Lung (tissue), 12 donors: ENCODE data around the gene ACOD1. TPM values are rescaled to one million over a fixed set of nuclear protein-coding genes. Genes with fewer than 3 reads are reported as not detected.
A peak's percentile ranks its signal among the peaks of the same experiment; 100 is the strongest.

ENCODE experiments used
- ATAC-seq: fragments of 200-7000 bp; cut with Tn5 transposase; one replicate; pipeline ENCODE4 v1.9.1; 2020; ENCODE audit warnings: moderate number of reproducible peaks; ENCODE audit not compliant: insufficient read depth, low FRiP score
- DNase-seq, 3 donors: peaks; one replicate each; pipeline ENCODE4 v3.0.0-alpha.2; 2013 to 2017
- H3K27ac ChIP-seq, 2 donors: one replicate each; pipeline ENCODE4 v1.5.1; 2013; ENCODE audit warnings: mild to moderate bottlenecking in 2 of 2, moderate library complexity in 2 of 2, control low read depth in 1 of 2, inconsistent platforms in 1 of 2, low read depth in 1 of 2, low read length in 1 of 2
- H3K27me3 ChIP-seq, 3 donors: one replicate each; pipeline ENCODE4 v1.5.1; 2013; ENCODE audit warnings: low read length in 2 of 3; ENCODE audit not compliant: control insufficient read depth in 3 of 3, insufficient read depth in 3 of 3
- H3K36me3 ChIP-seq, 4 donors: one replicate each; pipeline ENCODE4 v1.5.1; 2013; ENCODE audit warnings: low read length in 4 of 4, mild to moderate bottlenecking in 1 of 4, moderate library complexity in 1 of 4; ENCODE audit not compliant: control insufficient read depth in 4 of 4, insufficient read depth in 4 of 4
- H3K4me1 ChIP-seq, 5 donors: one replicate each; pipeline ENCODE4 v1.5.1; 2013; ENCODE audit warnings: low read length in 5 of 5, mild to moderate bottlenecking in 2 of 5, moderate library complexity in 1 of 5; ENCODE audit not compliant: control insufficient read depth in 5 of 5, insufficient read depth in 5 of 5
- H3K4me3 ChIP-seq: one replicate; pipeline ENCODE4 v1.5.1; 2013; ENCODE audit warnings: mild to moderate bottlenecking, control low read depth, moderate library complexity
- H3K9ac ChIP-seq, 2 donors: one replicate each; pipeline ENCODE4 v1.5.1; 2013; ENCODE audit warnings: low read length in 2 of 2, control low read depth in 1 of 2; ENCODE audit not compliant: insufficient read depth in 1 of 2
- H3K9me3 ChIP-seq, 4 donors: one replicate each; pipeline ENCODE4 v1.5.1; 2013; ENCODE audit warnings: low read length in 3 of 4, mild to moderate bottlenecking in 1 of 4, moderate library complexity in 1 of 4; ENCODE audit not compliant: control insufficient read depth in 4 of 4, insufficient read depth in 3 of 4
- CTCF ChIP-seq: IDR thresholded peaks from 2 replicates; pipeline ENCODE4 v1.5.1; 2012; ENCODE audit warnings: mild to moderate bottlenecking; ENCODE audit errors: control extremely low read depth, extremely low read depth
- WGBS, 2 donors: extraction: QIAGEN DNeasy Blood & Tissue Kit; methylation state at CpG; one replicate each; pipeline ENCODE4 v1.1.7; 2013; 5-methylcytosine and 5-hydroxymethylcytosine counted together
- polyA plus RNA-seq, 2 donors: library from polyadenylated mRNA; stranded (reverse); fragments of 200-250 nt; gene quantifications; one replicate each; pipeline ENCODE4 v1.2.1, GENCODE V29; 2013
- total RNA-seq, 2 donors: library from RNA; depleted of rRNA in 1 of 2; stranded (reverse); fragments of >200 nt in 1 of 2; gene quantifications; one replicate each; pipeline ENCODE4 v1.2.1, GENCODE V29; 2014 to 2021
- donor health status: control.
- donor health status: control.
- donor health status: Bipolar disorder and iron deficiency.
- donor health status: healthy.
- donor health status: DM: yes; HTN: yes; CAD: no.

The ACOD1 gene
- total and polyA plus RNA-seq, 4 donors: 0.10 to 11.0 TPM; not detected in 2

- Histone ChIP-seq H3K36me3 (no peaks in the 10 kb centered on the region), H3K27me3 (no peaks in the 10 kb centered on the region), H3K4me3 (no peak overlapping the region), H3K9me3 (peaks cover 0 to 1% (median 0%) of the 10 kb centered on the region in 4 donors), H3K9ac (no peak overlapping the region), H3K4me1 (no peaks in the 10 kb centered on the region), H3K27ac (no peak overlapping the region)
- WGBS, 2 donors: 69 to 80% methylated on average over 2 of the region's 2 CpGs
- DNase-seq (no peak), ATAC-seq (no peak)
- no peak for TF ChIP-seq CTCF
Measured at GRCh38 chr13:76936763-76937162, 11.5 kb upstream of the ACOD1 start.

DNA sequence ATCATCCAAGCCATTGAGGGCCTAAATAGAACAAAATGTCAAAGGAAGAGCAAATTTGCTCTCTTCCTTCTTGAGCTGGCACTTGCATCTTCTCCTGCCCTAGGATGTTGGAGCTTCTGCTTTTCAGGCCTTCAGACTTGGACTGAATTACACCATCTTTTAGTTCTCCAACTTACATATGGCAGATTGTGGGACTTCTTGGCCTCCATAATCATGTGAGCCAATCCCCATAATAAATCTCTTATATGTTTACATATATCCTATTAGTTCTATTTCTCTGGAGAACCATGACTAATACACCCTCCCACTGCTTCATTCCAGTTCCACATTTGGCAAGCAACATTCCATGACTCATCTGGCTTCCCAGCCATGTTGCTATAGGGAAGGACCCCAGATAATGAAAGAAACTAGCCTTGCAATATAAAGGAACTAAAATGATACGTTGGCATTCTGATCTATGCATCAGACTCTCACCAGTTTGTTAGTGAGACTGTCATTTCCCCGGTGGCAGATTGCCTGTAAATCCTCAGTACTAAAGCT is 11.0 kb upstream of the ACOD1 start:
- DNase-seq (no peak), ATAC-seq (peak; percentile 31)
- Histone ChIP-seq H3K4me3 (no peak overlapping the region), H3K4me1 (no peaks in the 10 kb centered on the region), H3K9ac (no peak overlapping the region), H3K27ac (no peak overlapping the region), H3K27me3 (no peaks in the 10 kb centered on the region), H3K9me3 (peaks cover 0 to 1% (median 0%) of the 10 kb centered on the region in 4 donors), H3K36me3 (no peaks in the 10 kb centered on the region)
- TF ChIP-seq CTCF: no peak
- WGBS, 2 donors: 69 to 80% methylated on average over 2 of the region's 2 CpGs

GRCh38 chr13:76939215-76939614 is 9.1 kb upstream of the ACOD1 start:
- WGBS, 2 donors: 73 to 76% methylated on average over 3 of the region's 3 CpGs
- no peak for ATAC-seq
- no peaks in the 10 kb centered on the region for H3K36me3 ChIP-seq
- no peak overlapping the region for H3K27ac ChIP-seq
- no peaks in the 10 kb centered on the region for H3K27me3 ChIP-seq
- no peak overlapping the region for H3K9ac ChIP-seq
- peaks cover 0 to 1% (median 0%) of the 10 kb centered on the region in 4 donors for H3K9me3 ChIP-seq
- TF ChIP-seq CTCF: no peak
- no peak for DNase-seq
- H3K4me3 ChIP-seq: no peak overlapping the region
- no peaks in the 10 kb centered on the region for H3K4me1 ChIP-seq

- no peak for DNase-seq
- Histone ChIP-seq H3K9ac (no peak overlapping the region), H3K4me3 (no peak overlapping the region), H3K9me3 (peaks cover 0 to 1% (median 0%) of the 10 kb centered on the region in 4 donors), H3K4me1 (no peaks in the 10 kb centered on the region), H3K36me3 (no peaks in the 10 kb centered on the region), H3K27ac (no peak overlapping the region), H3K27me3 (no peaks in the 10 kb centered on the region)
- no peak for TF ChIP-seq CTCF
- 82 to 93% methylated on average over 4 of the region's 4 CpGs for WGBS, 2 donors
- ATAC-seq: no peak
Measured at GRCh38 chr13:76942363-76942762, 5.9 kb upstream of the ACOD1 start.
